Measurements from ENCODE around the gene ANKRD39.

ANKRD39 gene

DNA sequence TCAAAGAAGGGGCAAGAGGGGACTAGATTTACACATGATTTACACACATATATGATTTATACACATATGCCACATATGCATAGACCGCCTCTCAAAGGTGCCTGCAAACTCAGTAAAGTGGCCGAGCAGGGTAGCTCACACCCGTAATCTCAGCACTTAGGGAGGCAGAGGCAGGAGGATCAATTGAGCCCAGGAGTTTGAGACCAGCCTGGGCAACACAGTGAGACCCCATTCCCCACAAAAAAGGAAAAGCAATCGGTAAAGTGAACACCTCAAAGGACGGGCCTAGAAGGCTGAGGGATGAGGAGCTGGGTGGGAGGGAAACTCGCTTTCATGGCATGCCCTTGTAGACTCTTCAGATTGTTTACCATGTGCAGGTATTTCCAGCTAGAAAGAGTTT, 5.1 kb downstream of the ANKRD39 start:
- TF ChIP-seq FOXP2 (optimal IDR thresholded peaks at IDR 0.05; ENCODE audit: borderline replicate concordance, extremely low read depth, extremely low read length, insufficient read depth) (no peak), TAF1 (IDR thresholded peaks at IDR 0.05; ENCODE audit: borderline replicate concordance, insufficient read depth, low read length) (no peak), POLR2AphosphoS5 (IDR thresholded peaks at IDR 0.05; ENCODE audit: low read depth, low read length) (no peak), SIN3A (IDR thresholded peaks at IDR 0.05; ENCODE audit: borderline replicate concordance, insufficient read depth, low read length) (no peak)
- TF ChIP-seq, protein P1, sequence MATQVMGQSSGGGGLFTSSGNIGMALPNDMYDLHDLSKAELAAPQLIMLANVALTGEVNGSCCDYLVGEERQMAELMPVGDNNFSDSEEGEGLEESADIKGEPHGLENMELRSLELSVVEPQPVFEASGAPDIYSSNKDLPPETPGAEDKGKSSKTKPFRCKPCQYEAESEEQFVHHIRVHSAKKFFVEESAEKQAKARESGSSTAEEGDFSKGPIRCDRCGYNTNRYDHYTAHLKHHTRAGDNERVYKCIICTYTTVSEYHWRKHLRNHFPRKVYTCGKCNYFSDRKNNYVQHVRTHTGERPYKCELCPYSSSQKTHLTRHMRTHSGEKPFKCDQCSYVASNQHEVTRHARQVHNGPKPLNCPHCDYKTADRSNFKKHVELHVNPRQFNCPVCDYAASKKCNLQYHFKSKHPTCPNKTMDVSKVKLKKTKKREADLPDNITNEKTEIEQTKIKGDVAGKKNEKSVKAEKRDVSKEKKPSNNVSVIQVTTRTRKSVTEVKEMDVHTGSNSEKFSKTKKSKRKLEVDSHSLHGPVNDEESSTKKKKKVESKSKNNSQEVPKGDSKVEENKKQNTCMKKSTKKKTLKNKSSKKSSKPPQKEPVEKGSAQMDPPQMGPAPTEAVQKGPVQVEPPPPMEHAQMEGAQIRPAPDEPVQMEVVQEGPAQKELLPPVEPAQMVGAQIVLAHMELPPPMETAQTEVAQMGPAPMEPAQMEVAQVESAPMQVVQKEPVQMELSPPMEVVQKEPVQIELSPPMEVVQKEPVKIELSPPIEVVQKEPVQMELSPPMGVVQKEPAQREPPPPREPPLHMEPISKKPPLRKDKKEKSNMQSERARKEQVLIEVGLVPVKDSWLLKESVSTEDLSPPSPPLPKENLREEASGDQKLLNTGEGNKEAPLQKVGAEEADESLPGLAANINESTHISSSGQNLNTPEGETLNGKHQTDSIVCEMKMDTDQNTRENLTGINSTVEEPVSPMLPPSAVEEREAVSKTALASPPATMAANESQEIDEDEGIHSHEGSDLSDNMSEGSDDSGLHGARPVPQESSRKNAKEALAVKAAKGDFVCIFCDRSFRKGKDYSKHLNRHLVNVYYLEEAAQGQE (IDR thresholded peaks at IDR 0.05; ENCODE audit: insufficient read depth in 1 of 2, low read depth in 2 of 2, low read length in 2 of 2): no peak

DNA sequence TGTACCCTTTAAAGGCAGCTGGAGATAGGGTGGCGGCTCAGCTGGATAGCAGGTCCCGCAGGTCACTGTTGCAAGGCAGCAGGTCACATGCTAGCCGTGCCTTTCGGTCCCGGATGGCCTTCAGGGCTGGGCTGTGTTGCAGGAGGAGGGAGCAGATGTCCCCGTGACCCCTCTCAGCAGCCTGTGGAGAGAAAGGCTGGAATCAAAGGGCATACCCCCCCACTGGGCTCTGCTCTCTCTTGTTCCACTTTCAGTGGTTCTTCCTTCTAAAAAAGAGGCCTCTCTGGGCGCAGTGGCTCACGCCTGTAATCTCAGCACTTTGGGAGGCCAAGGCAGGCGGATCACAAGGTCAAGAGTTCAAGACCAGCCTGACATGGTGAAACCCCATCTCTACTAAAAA, 9.6 kb downstream of the ANKRD39 start:
- TF ChIP-seq TAF1 (IDR thresholded peaks at IDR 0.05; ENCODE audit: borderline replicate concordance, insufficient read depth, low read length): no peak
- no peak for TF ChIP-seq FOXP2 (optimal IDR thresholded peaks at IDR 0.05; ENCODE audit: borderline replicate concordance, extremely low read depth, extremely low read length, insufficient read depth)
- no peak for TF ChIP-seq SIN3A (IDR thresholded peaks at IDR 0.05; ENCODE audit: borderline replicate concordance, insufficient read depth, low read length)
- TF ChIP-seq POLR2AphosphoS5 (IDR thresholded peaks at IDR 0.05; ENCODE audit: low read depth, low read length): no peak
- TF ChIP-seq, protein P1 (IDR thresholded peaks at IDR 0.05; ENCODE audit: insufficient read depth in 1 of 2, low read depth in 2 of 2, low read length in 2 of 2): no peak

DNA sequence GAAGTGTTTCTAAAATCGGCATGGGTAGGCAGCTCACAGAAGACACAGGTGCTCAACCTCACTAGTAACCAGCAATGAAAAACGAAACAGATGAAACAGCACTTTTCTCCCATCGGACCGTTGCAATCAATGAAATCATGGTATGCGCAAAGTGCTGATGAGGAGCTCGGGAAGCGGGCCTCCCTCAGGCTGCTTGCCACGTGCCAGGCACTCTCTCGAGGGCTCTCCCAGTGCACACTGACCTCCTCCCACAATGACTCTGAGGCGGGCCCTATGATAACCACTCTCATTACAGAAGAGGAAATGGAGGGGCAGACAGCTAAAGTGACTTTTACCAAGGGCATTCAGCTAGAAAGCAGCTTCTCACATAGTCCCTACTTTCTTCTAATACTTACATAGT, 10.2 kb downstream of the ANKRD39 start:
- TF ChIP-seq FOXP2 (optimal IDR thresholded peaks at IDR 0.05; ENCODE audit: borderline replicate concordance, extremely low read depth, extremely low read length, insufficient read depth) (no peak), POLR2AphosphoS5 (IDR thresholded peaks at IDR 0.05; ENCODE audit: low read depth, low read length) (no peak), SIN3A (IDR thresholded peaks at IDR 0.05; ENCODE audit: borderline replicate concordance, insufficient read depth, low read length) (no peak)

DNA sequence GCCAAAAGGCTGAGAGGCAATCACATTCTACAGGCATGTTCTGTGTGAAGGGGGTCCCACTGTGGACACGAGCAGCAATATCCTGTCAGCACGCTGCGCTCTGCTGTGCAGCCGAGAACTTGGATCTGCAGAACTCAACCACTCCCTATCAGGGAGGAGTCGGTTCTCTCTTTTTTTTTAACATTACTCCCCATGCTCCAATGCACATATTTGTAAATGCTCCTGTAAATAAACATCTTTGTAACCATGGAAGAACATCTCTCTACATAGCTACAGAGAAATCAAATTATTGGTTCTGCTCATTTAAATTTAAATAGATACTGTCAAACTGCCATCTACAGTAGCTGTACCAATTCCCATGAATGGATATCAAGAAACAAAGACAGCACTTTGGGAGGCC, 11.0 kb downstream of the ANKRD39 start:
- TF ChIP-seq POLR2AphosphoS5 (IDR thresholded peaks at IDR 0.05; ENCODE audit: low read depth, low read length) (no peak), TAF1 (IDR thresholded peaks at IDR 0.05; ENCODE audit: borderline replicate concordance, insufficient read depth, low read length) (no peak)

DNA sequence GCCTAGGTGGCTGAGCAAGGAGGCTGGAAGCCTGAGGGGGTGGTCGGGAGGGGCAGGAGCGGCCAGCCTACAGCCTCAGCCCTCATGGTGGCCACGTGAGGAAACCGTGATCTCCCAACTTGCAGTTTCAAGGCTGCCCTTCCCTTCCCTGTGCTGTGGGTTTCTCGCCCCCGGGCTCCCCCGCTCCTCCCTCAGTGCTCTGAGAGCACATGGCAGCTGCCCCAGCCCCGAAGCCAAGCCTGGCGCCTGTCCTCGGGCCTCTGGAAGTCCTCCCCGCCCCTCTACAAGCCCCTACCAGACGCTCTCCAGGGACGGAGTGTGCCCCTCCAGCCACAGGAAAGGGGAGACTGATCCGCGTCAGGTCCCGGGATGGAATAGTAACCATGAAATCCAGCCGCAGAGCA, 13.4 kb downstream of the ANKRD39 start:
- TF ChIP-seq FOXP2 (optimal IDR thresholded peaks at IDR 0.05; ENCODE audit: borderline replicate concordance, extremely low read depth, extremely low read length, insufficient read depth): no peak
- no peak for TF ChIP-seq TAF1 (IDR thresholded peaks at IDR 0.05; ENCODE audit: borderline replicate concordance, insufficient read depth, low read length)
- no peak for TF ChIP-seq POLR2AphosphoS5 (IDR thresholded peaks at IDR 0.05; ENCODE audit: low read depth, low read length)
- TF ChIP-seq SIN3A (IDR thresholded peaks at IDR 0.05; ENCODE audit: borderline replicate concordance, insufficient read depth, low read length): no peak
- TF ChIP-seq, protein P1 (IDR thresholded peaks at IDR 0.05; ENCODE audit: insufficient read depth in 1 of 2, low read depth in 2 of 2, low read length in 2 of 2): no peak

DNA sequence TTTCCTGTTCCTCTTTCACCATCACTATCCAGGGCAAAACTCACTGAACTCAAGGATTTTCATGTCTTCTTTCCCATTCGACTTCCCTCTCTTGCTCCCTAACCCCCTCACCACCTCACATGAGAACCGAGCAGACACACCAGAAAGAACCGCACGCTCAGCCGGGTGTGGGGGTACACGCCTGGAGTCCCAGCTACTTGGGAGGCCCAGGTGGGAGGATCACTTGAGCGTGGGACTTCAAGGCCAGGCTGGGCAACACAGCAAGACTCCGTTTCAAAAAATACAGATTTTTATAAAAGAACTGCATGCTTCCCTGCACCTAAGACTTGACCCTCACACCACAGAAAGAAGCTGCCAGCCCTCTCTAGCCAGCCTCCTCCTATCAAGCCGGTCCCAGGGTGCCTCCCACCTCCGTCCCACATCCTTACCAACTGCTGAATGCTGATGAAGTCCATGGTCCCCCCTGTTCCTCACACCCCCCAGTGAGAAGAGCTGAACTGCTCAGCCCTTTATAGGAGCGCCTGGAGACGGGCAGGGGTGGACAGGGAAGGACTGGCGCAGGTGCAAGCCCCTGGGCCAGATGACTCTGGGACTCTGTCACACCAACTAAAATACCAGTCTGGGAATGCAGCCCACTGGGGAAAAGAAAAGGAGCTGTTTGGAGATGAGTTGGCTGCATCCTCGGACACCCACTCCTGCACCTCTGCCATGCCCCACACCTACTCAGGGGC, 14.1 kb downstream of the ANKRD39 start, which contains the start of gene ANKRD23:
ANKRD23 (minus strand) TSS at position 484 of the 731 bp plus-strand sequence; CDS start at position 455, 29 bp downstream.
- TF ChIP-seq, protein P1 (IDR thresholded peaks at IDR 0.05; ENCODE audit: insufficient read depth in 1 of 2, low read depth in 2 of 2, low read length in 2 of 2): no peak
- no peak for TF ChIP-seq FOXP2 (optimal IDR thresholded peaks at IDR 0.05; ENCODE audit: borderline replicate concordance, extremely low read depth, extremely low read length, insufficient read depth)
- TF ChIP-seq TAF1 (IDR thresholded peaks at IDR 0.05; ENCODE audit: borderline replicate concordance, insufficient read depth, low read length): no peak
- TF ChIP-seq SIN3A (IDR thresholded peaks at IDR 0.05; ENCODE audit: borderline replicate concordance, insufficient read depth, low read length): no peak
- TF ChIP-seq POLR2AphosphoS5 (IDR thresholded peaks at IDR 0.05; ENCODE audit: low read depth, low read length): no peak

Measured in PFSK-1 (cell line).